ENCODE results near the gene MAP3K7CL. TPM values are rescaled to one million over a fixed set of nuclear protein-coding genes. Genes with fewer than 3 reads are reported as not detected.
A peak's percentile ranks its signal among the peaks of the same experiment; 100 is the strongest.

The MAP3K7CL gene
- total RNA-seq, 1 experiment from 2014 or later = 35.8 TPM

DNA sequence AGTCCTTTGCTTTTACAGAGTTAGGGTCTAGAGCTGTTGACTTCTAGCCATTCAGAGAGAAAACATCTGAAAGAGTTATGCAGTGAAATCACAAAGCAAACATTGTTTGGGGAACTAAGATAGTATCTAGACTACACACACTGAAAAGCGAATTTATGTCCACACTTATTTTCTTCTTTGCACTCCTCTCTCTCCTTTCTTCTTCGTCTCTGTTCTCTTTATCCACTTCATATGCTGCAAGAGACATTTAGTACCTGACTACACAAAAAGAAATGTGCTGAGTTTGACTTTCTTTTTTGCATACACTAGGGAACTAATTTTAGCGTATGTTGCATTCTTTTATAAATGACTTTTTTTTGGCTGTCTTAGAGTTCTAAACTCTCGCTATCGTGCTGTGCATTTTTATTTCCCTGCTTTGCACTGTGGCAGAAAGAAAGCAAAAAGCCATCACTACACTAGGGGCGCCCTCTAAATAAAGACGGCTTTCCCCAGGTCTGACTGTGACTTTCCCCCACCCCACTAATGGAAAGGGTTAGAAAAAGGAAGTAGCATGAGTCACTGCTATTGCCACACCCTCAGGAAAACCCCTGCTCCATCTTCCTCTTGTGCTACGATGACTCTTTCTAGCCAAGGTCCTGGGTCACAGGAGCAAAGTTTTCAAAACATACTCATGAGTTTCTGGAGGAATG is 65.7 kb downstream of the MAP3K7CL start:
- DNase-seq (ENCODE audit: low read depth) = peak; percentile 96

DNA sequence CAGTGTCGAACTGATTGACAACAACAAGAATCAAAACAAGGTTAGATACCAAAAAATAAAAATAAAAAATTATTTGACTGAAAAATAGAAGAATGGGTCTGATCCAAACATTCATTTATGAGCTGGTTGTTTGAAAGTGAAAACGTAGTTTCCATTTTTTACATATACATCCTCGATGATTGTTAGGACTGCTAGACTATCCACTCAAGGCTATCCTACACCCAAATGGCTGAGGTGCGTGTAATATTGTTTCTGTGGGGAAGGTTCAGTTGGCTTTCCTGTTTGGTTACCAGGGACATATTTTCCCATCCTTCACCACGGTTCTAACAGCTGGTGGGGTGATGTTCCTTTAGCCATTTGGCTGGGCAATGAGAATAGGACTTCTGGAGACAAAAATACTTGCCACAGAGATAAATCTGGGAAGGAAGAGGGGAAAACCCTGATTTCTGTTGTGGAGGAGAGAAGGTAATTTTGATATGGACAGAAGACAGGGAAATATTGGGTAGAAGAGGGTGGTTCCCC is 66.3 kb downstream of the MAP3K7CL start:
- no peak for DNase-seq (ENCODE audit: low read depth)

DNA sequence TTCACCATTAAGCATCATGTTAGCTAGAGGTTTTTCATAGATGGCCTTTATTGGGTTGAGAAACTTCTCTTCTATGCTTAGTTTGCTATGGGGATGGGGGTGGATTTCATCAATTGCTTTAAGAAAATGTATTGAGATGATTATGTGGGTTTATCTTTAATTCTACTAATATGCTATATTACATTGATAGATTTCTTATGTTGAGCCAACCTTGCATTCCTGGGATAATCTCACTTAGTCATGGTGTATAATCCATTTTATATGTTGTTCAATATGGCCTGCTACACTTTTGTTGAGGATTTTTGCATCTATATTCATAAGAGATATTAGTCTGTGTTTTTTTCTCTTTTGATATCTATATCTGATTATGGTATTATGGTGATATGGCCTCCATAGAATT is 70.7 kb downstream of the MAP3K7CL start:
- no peak for DNase-seq (ENCODE audit: low read depth)

DNA sequence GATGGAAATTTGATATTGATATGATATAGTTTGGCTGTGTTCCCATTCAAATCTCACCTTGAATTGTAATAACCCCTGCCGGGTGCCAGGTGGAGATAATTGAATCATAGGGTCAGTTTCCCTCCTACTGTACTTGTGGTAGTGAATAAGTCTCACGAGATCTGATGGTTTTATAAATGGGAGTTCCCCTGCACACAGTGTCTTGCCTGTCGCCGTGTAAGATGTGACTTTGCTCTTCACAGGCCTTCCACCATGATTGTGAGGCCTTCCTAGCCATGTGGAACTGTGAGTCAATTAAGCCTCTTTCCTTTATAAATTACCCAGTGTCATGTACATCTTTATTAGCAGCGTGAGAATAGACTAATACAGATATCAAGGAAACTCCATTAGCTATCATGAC is 74.6 kb downstream of the MAP3K7CL start:
- no peak for DNase-seq (ENCODE audit: low read depth)

DNA sequence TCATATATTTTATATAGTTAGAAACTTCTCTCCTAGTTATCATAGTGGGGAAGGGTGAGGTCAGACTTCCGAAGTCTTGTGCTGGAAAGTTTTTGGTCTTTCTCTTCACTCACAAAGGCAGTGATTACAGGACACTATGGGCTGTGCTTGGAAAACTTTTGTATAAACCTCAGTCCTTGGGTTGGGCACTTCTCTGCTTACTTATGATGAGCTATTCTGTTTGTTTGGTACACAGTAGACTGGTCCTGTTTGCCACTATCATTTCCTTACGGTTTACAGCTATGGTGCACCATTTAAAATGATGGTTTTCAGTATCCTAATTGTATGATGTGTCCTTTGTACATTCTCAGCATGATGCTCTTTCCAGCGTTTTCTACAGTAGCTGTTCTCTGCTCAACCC is 75.5 kb downstream of the MAP3K7CL start:
- DNase-seq (ENCODE audit: low read depth) = no peak

DNA sequence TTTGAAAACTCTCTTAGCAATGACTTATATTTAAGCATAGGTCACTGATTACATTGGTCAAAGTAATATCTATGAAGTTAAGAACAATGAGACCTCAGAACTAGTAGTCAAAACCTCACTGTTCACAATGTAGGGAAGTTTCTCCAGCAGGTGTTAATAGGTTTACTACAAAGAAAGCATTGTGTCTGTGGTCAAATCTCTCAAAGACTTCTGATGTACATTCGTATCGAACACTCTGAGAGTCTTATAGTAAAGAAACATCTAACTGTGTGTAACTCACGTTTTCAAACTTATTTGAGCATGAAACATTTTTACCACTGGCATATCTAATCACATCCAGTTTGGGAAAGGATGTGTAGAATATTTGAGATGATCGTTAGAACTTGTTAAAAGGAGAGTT is 76.0 kb downstream of the MAP3K7CL start:
- DNase-seq (ENCODE audit: low read depth) = no peak

DNA sequence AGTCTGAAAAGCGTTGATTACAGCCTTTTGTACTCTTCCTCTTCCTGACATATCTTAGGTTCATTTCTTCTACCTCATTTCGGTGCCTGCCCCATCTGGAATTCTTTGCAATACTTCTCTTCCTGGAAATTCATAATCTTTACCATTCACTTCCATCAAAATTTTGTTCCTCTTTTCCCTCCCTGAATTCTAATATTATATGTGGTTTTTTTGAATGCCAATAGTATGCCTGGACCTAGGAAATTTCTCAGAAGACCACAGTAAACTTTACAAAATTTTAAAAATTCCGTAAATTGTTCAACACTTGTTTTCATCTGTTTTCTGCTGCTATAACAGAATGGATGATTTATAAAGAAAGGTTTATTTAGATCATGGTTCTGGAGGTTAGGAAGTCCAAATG is 76.8 kb downstream of the MAP3K7CL start:
- DNase-seq (ENCODE audit: low read depth) = no peak

DNA sequence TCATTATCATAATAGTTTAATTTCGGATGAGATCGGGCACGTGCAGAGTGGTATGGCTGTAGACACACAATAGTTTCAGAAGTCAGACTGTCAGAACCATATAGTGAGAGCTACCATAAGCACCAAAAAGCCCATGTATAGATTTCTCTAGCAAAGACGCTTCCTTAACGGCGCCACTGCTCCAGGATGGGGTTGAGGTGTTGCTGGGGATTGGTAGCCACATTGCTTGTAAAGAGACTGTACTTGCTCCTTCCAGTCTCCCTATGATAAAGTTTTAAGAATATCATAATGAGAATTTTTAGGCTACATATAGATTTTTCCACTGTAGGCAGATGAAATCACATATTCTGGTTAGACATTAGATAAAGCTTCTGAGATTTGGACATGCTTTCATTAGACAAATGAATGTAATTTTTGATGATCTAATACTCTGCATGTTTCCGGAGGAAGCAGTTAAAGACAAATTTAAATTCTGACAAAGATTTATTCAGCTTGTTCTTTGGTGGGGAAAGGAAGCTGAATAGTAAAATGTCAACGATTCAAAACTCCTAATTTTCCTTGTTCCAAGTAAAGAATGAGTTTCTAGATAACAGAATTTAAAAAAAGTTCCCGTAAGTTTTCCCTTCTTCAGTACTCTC is 77.7 kb downstream of the MAP3K7CL start:
- no peak for DNase-seq (ENCODE audit: low read depth)

DNA sequence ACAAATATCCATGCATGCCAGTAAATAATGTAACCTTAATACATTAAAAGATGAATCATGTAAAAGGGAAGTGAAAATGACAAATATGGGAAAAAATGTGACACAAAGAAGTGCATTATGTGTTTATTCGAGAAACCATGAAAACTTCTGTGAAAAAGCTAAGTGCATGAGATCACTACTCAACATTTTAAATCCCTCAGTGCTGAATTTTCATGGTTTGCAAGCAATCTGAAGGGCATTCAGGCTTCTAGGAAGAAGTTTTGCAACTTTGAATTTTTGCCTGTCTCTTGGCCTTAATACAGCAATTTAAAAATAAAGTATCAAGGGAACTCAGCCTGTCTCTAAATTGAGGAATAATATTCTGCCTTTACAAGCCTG is 78.2 kb downstream of the MAP3K7CL start:
- DNase-seq (ENCODE audit: low read depth) = no peak

DNA sequence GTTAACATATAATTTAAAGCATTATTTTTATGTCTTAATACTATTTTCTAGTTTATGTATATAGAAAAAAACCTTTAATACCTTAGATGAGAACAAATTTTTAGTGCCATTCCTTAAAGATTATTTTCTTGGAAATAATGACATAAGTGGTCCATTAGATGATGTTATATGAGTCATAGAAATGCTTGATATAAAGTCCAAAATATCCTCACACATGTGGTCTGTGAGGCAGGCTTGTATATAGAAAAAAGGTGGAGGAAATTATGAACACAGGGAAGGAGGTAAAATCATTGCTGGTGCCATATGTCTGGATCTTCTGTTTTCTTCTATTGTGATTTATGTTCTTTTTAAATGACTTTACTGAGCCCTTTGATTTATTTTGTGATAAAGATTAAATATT is 79.3 kb downstream of the MAP3K7CL start:
- no peak for DNase-seq (ENCODE audit: low read depth)

DNA sequence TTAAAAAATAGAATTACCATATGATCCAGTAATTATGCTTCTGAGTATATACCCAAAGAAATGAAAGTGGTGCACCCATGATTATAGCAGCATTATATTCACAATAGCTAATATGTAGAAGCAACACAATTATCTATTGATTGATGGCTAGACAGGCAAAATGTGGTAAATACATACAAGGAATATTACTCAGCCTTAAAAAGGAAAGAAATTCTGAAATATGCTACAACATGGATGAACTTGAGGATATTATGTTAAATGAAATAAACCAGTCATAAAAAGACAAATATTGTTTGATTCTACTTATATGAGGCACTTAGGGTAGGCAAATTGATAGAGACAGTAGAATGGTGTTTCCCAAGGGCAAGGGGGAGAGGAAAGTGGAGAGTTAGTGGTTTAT is 80.8 kb downstream of the MAP3K7CL start:
- DNase-seq (ENCODE audit: low read depth) = no peak

DNA sequence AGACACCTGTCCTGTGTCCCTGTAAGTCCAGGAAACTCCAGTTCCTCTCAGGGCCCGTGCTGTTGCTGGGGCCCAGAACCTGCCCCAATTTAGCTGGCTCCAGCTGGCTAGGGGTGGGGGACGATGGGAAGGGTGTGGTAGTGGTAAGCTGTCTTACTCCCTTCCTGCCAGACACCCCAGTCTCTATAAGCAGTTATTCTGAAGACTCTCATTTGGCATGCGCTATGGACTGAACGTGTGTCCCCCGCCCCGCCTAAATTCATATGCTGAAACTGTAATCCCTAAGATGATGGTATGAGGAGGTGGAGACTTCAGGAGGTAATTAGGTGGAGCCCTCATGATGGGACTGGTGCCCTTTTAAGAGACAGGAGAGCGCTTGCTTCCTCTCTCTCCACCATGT is 82.0 kb downstream of the MAP3K7CL start:
- DNase-seq (ENCODE audit: low read depth) = no peak

DNA sequence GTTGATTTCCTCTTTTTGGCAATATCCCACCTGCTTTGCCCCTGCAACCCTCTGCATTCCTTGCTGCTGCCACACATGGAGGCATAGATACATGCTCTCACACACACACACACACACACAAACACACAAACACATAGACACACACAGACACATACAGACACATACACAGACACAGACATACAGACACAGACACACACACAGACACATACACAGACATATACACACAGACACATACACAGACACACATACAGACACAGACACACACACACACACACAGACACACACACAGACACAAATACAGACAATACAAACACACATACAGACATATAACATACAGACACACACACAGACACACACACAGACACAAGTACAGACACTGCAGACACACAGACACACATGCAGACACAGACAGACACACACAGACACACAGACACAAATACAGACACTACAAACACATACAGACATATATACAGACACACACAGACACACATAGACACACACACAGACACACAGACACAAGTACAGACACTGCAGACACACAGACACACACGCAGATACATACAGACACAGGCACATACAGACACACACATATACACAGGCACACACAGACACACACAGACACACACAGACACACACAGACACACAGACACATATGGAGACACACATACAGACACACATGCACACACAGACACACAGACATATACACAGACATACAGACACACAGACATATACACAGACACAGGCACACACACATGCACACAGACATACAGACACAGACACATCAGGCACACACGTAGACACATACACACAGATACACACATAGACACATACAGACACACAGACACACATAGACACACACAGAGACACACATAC is 83.3 kb downstream of the MAP3K7CL start:
- no peak for DNase-seq (ENCODE audit: low read depth)

DNA sequence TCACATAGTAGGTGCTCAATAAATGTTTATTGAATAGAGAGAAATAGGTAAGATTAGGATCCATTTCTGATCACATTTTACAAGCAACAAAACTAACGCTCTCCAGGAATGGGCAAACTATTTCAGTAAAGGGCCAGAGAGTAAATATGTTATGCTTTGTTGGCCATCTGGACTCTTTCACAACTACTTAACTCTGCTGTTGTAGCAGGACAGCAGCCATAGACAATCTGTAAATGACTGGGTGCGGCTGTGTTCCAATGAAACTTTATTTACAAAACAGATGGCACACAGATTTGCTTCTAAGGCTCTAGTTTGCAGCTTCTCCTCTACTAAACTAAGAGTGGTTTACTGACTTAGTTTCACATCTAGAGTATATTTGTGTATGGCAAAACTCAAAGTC is 85.3 kb downstream of the MAP3K7CL start:
- DNase-seq (ENCODE audit: low read depth) = no peak

DNA sequence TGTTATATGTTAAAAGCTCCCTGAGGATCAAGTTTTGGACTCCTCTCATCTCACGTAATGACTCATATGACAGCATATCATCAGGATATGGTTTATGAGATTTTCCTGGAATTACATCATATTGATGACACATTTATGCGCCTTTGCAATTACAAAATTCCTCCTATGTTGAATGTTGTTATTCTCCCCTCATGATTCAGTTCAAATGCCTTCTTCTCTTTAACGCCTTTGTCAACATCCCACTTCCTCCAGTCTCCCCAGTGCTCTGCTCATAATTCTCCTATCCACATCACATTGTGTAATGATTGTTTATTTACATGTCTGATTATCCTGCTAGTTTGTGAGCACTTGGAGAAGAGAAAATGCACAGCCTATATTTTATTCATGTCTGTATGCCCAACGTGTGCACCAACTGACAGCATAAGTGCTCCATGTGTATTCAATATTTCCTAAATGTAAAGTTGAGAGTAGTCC is 87.4 kb downstream of the MAP3K7CL start:
- DNase-seq (ENCODE audit: low read depth) = peak; percentile 90

DNA sequence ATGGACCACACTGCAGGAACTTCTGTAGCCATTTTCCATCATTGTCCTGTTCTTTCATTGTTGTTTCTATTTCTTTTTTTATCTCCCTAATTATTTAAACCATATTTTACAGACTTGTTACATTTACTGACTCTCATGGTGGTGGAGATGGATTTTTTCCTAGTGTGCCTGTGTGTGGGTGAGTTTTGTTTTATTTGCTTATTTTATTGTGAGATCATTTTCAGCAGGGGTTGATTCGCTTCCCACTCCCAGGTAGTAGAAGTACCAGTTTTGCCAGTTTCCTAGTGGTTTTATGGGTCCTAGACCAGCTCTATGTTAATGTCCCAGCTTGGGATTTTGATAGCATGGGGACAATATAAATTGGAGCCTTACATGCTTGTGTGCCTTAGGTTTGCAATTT is 88.3 kb downstream of the MAP3K7CL start:
- DNase-seq (ENCODE audit: low read depth) = no peak

DNA sequence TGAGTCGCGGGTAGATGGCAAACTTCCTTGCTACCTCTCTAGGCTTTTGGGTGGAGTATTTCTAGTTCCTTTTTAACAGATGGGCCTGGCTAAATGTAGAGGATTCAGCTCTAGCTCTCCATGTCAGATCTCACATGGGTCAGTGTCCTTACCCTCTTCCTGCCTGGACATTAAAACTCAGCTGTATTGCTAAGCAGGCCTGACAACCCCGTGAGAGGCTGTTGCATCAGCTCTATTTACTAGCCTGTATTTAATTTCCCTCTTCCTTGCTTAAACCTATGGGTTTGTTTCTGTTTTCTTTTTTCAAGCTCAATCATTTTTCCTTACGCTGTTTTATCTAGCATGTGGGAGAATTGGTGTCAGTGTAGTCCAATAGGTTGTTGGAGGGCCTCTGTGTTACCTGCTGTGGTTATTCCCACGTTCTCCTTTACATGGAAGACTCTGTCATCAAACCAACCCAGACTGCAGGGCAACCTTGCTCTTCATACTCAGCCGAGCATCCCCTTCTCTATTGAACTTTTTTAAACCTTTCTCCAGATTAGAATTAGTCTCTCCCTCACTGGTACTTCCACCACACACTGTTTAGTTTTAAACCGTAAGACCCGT is 88.8 kb downstream of the MAP3K7CL start:
- no peak for DNase-seq (ENCODE audit: low read depth)

DNA sequence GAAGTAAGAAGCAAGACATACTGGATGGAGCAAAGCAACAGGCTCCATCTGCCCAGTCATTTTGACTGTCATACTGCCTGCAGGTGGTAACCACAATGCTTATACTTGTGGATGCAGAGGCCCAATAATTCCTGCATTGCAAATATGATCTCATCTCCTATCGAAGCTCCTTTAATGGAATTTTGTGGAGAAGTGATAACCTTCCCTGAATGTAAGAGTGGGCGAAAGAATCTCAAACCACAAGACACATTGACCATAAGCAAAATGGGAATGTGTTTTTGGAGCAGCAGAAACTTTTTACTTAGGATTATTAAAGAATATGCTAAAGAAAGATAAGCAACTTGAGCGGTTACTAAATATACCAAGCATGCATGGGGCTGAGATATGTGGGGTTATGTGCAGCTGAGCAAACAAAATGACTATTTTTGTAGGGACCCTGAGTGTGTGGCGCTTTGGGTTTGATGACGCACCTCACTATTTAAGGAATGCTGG is 90.9 kb downstream of the MAP3K7CL start:
- peak; percentile 95 for DNase-seq (ENCODE audit: low read depth)

DNA sequence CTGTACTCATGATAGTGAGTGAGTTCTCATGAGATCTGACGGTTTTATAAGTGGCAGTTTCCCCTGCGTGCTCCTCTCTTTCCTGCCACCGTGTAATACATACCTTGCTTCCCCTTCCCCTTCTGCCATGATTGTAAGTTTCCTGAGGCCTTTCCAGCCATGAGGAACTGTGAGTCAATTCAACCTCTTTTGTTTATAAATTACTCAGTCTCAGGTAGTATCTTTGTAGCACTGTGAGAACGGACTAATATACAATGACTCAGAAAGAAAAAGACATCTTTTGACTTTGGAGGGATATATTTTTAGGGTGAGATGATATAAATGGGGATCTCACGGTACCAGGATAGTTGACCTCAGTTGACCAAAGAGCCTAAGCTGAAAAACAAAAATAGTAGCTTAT is 93.6 kb downstream of the MAP3K7CL start:
- no peak for DNase-seq (ENCODE audit: low read depth)
